RWPE1 (cell line): ENCODE results near the gene C11orf58.

Experiments used
- CTCF ChIA-PET: fragments of 350-600 bp; sonication (Branson Sonifier 250); formaldehyde crosslinking; extraction: SDS; loops from one replicate; lab custom pipeline; 2021; lab: Yijun Ruan, JAX
- POLR2A ChIA-PET: fragments of 400-600 bp; formaldehyde crosslinking; extraction: SDS; loops from one replicate; lab custom pipeline; 2020; ENCODE audit warnings: antibody characterized with exemption; ENCODE audit not compliant: low non-redundant PET; lab: Yijun Ruan, JAX
- DNase-seq: peaks from one replicate; pipeline ENCODE4 v3.0.0; 2012; ENCODE audit warnings: low spot score
- H3K27ac ChIP-seq: fragments of 450-650 bp; 2 replicates; pipeline ENCODE4 v1.5.1; 2017
- TF ChIP-seq, protein P1 (sequence below): fragments of 450-650 bp; conservative IDR thresholded peaks from 2 replicates; pipeline ENCODE4 v1.5.1; 2017; ENCODE audit warnings: low read depth, mild to moderate bottlenecking

Gene C11orf58

GRCh38 chr11:16772141-16772512, 33.7 kb downstream of the C11orf58 start:
- CTCF ChIA-PET: no interaction called here
- DNase-seq: no peak
- POLR2A ChIA-PET: no interaction called here
- TF ChIP-seq, protein P1, sequence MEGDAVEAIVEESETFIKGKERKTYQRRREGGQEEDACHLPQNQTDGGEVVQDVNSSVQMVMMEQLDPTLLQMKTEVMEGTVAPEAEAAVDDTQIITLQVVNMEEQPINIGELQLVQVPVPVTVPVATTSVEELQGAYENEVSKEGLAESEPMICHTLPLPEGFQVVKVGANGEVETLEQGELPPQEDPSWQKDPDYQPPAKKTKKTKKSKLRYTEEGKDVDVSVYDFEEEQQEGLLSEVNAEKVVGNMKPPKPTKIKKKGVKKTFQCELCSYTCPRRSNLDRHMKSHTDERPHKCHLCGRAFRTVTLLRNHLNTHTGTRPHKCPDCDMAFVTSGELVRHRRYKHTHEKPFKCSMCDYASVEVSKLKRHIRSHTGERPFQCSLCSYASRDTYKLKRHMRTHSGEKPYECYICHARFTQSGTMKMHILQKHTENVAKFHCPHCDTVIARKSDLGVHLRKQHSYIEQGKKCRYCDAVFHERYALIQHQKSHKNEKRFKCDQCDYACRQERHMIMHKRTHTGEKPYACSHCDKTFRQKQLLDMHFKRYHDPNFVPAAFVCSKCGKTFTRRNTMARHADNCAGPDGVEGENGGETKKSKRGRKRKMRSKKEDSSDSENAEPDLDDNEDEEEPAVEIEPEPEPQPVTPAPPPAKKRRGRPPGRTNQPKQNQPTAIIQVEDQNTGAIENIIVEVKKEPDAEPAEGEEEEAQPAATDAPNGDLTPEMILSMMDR: no peak
- no peak overlapping the region for H3K27ac ChIP-seq

GRCh38 chr11:16773981-16774935, 35.8 kb downstream of the C11orf58 start:
- ChIA-PET POLR2A (no interaction called here), CTCF (interaction anchor here (0.7 kb wide), 1 partner anchor 11 kb away, joined by 3 read pairs; no protein-coding TSS in a partner anchor)
- no peak for DNase-seq
- TF ChIP-seq, protein P1: no peak
- no peak overlapping the region for H3K27ac ChIP-seq

DNA sequence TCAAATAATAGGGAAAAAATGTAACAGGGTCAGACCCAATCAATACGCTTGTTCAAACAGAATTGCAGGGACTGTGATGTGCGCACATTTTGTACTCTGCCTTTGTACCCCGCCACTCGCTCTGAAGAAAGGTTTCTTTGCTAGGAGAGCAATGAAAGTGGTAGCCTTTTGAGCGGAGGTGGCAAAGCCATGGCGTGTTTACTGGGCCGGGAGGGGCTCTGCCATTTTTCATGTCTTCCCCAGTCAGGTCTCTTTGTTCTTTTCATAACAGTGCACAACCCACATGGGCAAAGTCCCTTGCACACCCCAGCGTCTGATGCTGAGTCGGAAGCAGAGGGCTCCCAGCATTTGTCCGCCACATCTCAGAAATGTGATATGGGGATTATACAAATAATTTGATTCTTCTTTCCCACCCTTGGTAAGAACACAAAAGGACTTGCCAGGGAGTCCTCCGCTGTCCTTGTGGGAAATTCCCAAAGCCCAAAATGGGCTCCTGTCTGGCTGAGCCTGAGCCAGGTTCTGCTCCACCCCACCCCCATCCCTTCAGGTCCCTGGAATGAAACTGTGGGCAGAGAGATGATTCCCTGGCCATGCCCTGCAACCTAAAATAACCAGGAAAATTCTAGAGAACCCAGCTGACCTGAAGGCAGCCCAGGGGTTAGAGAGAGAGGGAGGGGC, 36.6 kb downstream of the C11orf58 start:
- ChIA-PET POLR2A (no interaction called here), CTCF (no interaction called here)
- DNase-seq: no peak
- TF ChIP-seq, protein P1: no peak
- H3K27ac ChIP-seq: no peak overlapping the region

GRCh38 chr11:16775614-16776283, 37.3 kb downstream of the C11orf58 start:
- DNase-seq: no peak
- TF ChIP-seq, protein P1: no peak
- H3K27ac ChIP-seq: no peak overlapping the region
- ChIA-PET POLR2A (no interaction called here), CTCF (no interaction called here)

- no peak overlapping the region for H3K27ac ChIP-seq
- TF ChIP-seq, protein P1: no peak
- ChIA-PET POLR2A (no interaction called here), CTCF (interaction anchor here (0.6 kb wide), 1 partner anchor 9 kb away, joined by 3 read pairs; no protein-coding TSS in a partner anchor)
- no peak for DNase-seq
Measured at GRCh38 chr11:16776711-16777612, 38.5 kb downstream of the C11orf58 start.
